GM23338 (cell line): ENCODE measurements around the gene CEACAM5. TPM values are rescaled to one million over a fixed set of nuclear protein-coding genes. Genes with fewer than 3 reads are reported as not detected.

Experiments used
- ATAC-seq: fragments of 200-7000 bp; cut with Tn5 transposase; 3 replicates; pipeline ENCODE4 v1.9.1; 2020
- DNase-seq: peaks from one replicate; pipeline ENCODE4 v3.0.0-alpha.2; 2015; ENCODE audit warnings: low spot score
- H2AFZ ChIP-seq: fragments of 200-600 bp; sonication (generic); 2 replicates; pipeline ENCODE4 v1.8.0; 2016; ENCODE audit warnings: antibody characterized with exemption, mild to moderate bottlenecking, moderate library complexity
- H3F3A ChIP-seq: fragments of 200-600 bp; sonication (generic); replicated peaks from 2 replicates; pipeline ENCODE4 v1.8.0; 2017; ENCODE audit warnings: antibody characterized with exemption, mixed run types, low read depth
- H3K27ac ChIP-seq: fragments of 200-600 bp; sonication (generic); 2 replicates; pipeline ENCODE4 v1.6.1; 2016; ENCODE audit warnings: low read depth
- H3K27me3 ChIP-seq: fragments of 200-600 bp; sonication (generic); 2 replicates; pipeline ENCODE4 v1.8.0; 2016; ENCODE audit warnings: mild to moderate bottlenecking, mixed run types, moderate library complexity; ENCODE audit not compliant: insufficient read depth
- H3K36me3 ChIP-seq: fragments of 200-600 bp; sonication (generic); 2 replicates; pipeline ENCODE4 v1.8.0; 2016; ENCODE audit warnings: mild to moderate bottlenecking; ENCODE audit not compliant: insufficient read depth
- H3K4me1 ChIP-seq: fragments of 200-600 bp; sonication (generic); 2 replicates; pipeline ENCODE4 v1.8.0; 2016; ENCODE audit warnings: mild to moderate bottlenecking, moderate library complexity; ENCODE audit not compliant: insufficient read depth
- H3K4me2 ChIP-seq: fragments of 200-600 bp; sonication (generic); 2 replicates; pipeline ENCODE4 v1.7.1; 2017; ENCODE audit warnings: mixed run types
- H3K4me3 ChIP-seq: fragments of 200-600 bp; sonication (generic); 2 replicates; pipeline ENCODE4 v1.6.1; 2016; ENCODE audit warnings: mixed run types
- H3K79me2 ChIP-seq: fragments of 200-600 bp; sonication (generic); replicated peaks from 2 replicates; pipeline ENCODE4 v1.8.0; 2017; ENCODE audit warnings: mild to moderate bottlenecking; ENCODE audit not compliant: insufficient read depth
- H3K9me2 ChIP-seq: fragments of 200-600 bp; sonication (generic); 2 replicates; pipeline ENCODE4 v1.8.0; 2017; ENCODE audit not compliant: insufficient read depth
- H4K20me1 ChIP-seq: fragments of 200-600 bp; sonication (generic); replicated peaks from 2 replicates; pipeline ENCODE4 v1.8.0; 2017; ENCODE audit warnings: mild to moderate bottlenecking; ENCODE audit not compliant: insufficient read depth
- H3K27ac Mint-ChIP-seq: 2 replicates; pipeline ENCODE4 v1.8.0; 2020; ENCODE audit warnings: inconsistent platforms, mild to moderate bottlenecking, moderate library complexity, mixed read lengths
- H3K27me3 Mint-ChIP-seq: 3 replicates; pipeline ENCODE4 v1.8.0; 2022; ENCODE audit warnings: low read depth, mild to moderate bottlenecking, moderate library complexity, mixed read lengths, inconsistent platforms; ENCODE audit not compliant: insufficient read depth, poor library complexity
- H3K36me3 Mint-ChIP-seq: 3 replicates; pipeline ENCODE4 v1.8.0; 2021; ENCODE audit warnings: low read depth, mild to moderate bottlenecking, inconsistent platforms, moderate library complexity, mixed read lengths
- H3K4me1 Mint-ChIP-seq: 3 replicates; pipeline ENCODE4 v1.8.0; 2020; ENCODE audit warnings: mild to moderate bottlenecking, inconsistent platforms, mixed read lengths
- H3K4me3 Mint-ChIP-seq: 3 replicates; pipeline ENCODE4 v1.8.0; 2021; ENCODE audit warnings: moderate library complexity, mild to moderate bottlenecking, inconsistent platforms, mixed read lengths
- H3K9me3 Mint-ChIP-seq: 3 replicates; pipeline ENCODE4 v1.8.0; 2020; ENCODE audit warnings: moderate library complexity, mild to moderate bottlenecking, inconsistent platforms, mixed read lengths
- CREB1 ChIP-seq: fragments of 250-450 bp; sonication (Bioruptor Pico); IDR thresholded peaks from 2 replicates; pipeline ENCODE4 v1.5.0; 2020; ENCODE audit warnings: low read depth, mild to moderate bottlenecking, moderate library complexity
- CTCF ChIP-seq, 2 experiments: fragments of 200-600 bp in 1 of 2; sonication (generic) in 1 of 2; conservative IDR thresholded peaks; 2 replicates each; pipeline versions ENCODE4 v1.5.1 to v1.6.1; 2016 to 2017; ENCODE audit warnings: antibody characterized with exemption in 2 of 2, low read depth in 2 of 2, mild to moderate bottlenecking in 2 of 2, moderate library complexity in 1 of 2
- ETS1 ChIP-seq: IDR thresholded peaks from 2 replicates; pipeline ENCODE4 v1.6.1; 2016; ENCODE audit warnings: antibody characterized with exemption
- EZH2 ChIP-seq: fragments of 200-600 bp; sonication (generic); IDR thresholded peaks from one replicate; pipeline ENCODE4 v1.8.0; 2017; ENCODE audit warnings: antibody characterized with exemption, mild to moderate bottlenecking, low read depth; ENCODE audit not compliant: unreplicated experiment
- EZH2phosphoT487 ChIP-seq: fragments of 200-600 bp; sonication (generic); IDR thresholded peaks from one replicate; pipeline ENCODE4 v1.8.1; 2018; ENCODE audit warnings: antibody characterized with exemption; ENCODE audit not compliant: unreplicated experiment
- JUNB ChIP-seq: IDR thresholded peaks from one replicate; pipeline ENCODE4 v1.6.1; 2016; ENCODE audit warnings: antibody characterized with exemption; ENCODE audit not compliant: unreplicated experiment
- NANOG ChIP-seq: IDR thresholded peaks from 2 replicates; pipeline ENCODE4 v1.6.1; 2016; ENCODE audit warnings: antibody characterized with exemption, borderline replicate concordance
- POLR2AphosphoS5 ChIP-seq: IDR thresholded peaks from 2 replicates; pipeline ENCODE4 v1.6.1; 2016; ENCODE audit warnings: antibody characterized with exemption, low read depth
- REST ChIP-seq: IDR thresholded peaks from one replicate; pipeline ENCODE4 v1.6.1; 2018; ENCODE audit warnings: antibody characterized with exemption; ENCODE audit not compliant: unreplicated experiment
- STAT1 ChIP-seq: IDR thresholded peaks from one replicate; pipeline ENCODE4 v1.6.1; 2016; ENCODE audit warnings: antibody characterized with exemption; ENCODE audit not compliant: unreplicated experiment
- ZNF114 ChIP-seq: fragments of 250-450 bp; sonication (Bioruptor Pico); IDR thresholded peaks from 2 replicates; pipeline ENCODE4 v1.5.0; 2020; ENCODE audit warnings: mild to moderate bottlenecking, moderate library complexity
- ZNF331 ChIP-seq: fragments of 250-450 bp; sonication (Bioruptor Pico); IDR thresholded peaks from 2 replicates; pipeline ENCODE4 v1.5.0; 2020; ENCODE audit warnings: low read depth, mild to moderate bottlenecking, moderate library complexity
- ZNF462 ChIP-seq: fragments of 250-450 bp; sonication (Bioruptor Pico); IDR thresholded peaks from 2 replicates; pipeline ENCODE4 v1.5.0; 2020; ENCODE audit warnings: mild to moderate bottlenecking, moderate library complexity
- polyA plus RNA-seq: library from polyadenylated mRNA; unstranded; fragments of >200 nt; fragmentation: Nextera tagmentation; extraction: Ambion mirVana; gene quantifications from 2 replicates; pipeline ENCODE4 v1.2.1, GENCODE V29; 2016
- total RNA-seq: library from RNA; depleted of rRNA; stranded (reverse); fragments of >200 nt; shearing (Covaris generic); gene quantifications from 2 replicates; pipeline ENCODE4 v1.2.3, GENCODE V29; 2014

The CEACAM5 gene
- total and polyA plus RNA-seq, 2 experiments from 2014 or later = not detected

GRCh38 chr19:41688098-41688497 lies 20.3 kb upstream of the CEACAM5 start, which contains the start of gene CEACAM7:
TSS of gene CEACAM7 (minus strand) at chr19:41688270. CDS start at chr19:41688165, 105 bp downstream.
- Mint-ChIP-seq H3K9me3 (no peaks in the 10 kb centered on the region), H3K27me3 (peaks cover 6% of the 10 kb centered on the region), H3K4me3 (no peak within 1 kb of the TSS)

More at GRCh38 chr19:41688098-41688497, 20.3 kb upstream of the CEACAM5 start, which contains the start of gene CEACAM7:
- H3K36me3 Mint-ChIP-seq = no peaks in the 10 kb centered on the region
- TF ChIP-seq STAT1 (no peak), REST (no peak), ZNF114 (CRISPR knock-in tag) (no peak), NANOG (no peak), EZH2phosphoT487 (no peak), ZNF331 (CRISPR knock-in tag) (no peak), POLR2AphosphoS5 (no peak), ETS1 (no peak), CTCF (conservative IDR thresholded peaks at IDR 0.05; ENCODE audit: low read depth in 2 of 2) (no peak), ZNF462 (CRISPR knock-in tag) (no peak), EZH2 (no peak), CREB1 (CRISPR knock-in tag) (no peak), JUNB (no peak)
- Histone ChIP-seq H3K4me1 (peaks cover 4% of the 10 kb centered on the region; the same call in 1 of the 2 replicates), H3K9me2 (no peaks in the 10 kb centered on the region), H4K20me1 (no peaks in the 10 kb centered on the region), H3K4me3 (no peak within 1 kb of the TSS), H3K36me3 (no peaks in the 10 kb centered on the region), H2AFZ (no peak within 1 kb of the TSS), H3F3A (no peaks in the 10 kb centered on the region), H3K79me2 (no peaks in the 10 kb centered on the region), H3K27me3 (peaks cover 10% of the 10 kb centered on the region), H3K4me2 (no peak within 1 kb of the TSS), H3K27ac (no peak within 1 kb of the TSS)
- peak; percentile 16 for DNase-seq
- H3K4me1 Mint-ChIP-seq = peaks cover 8% of the 10 kb centered on the region; the same call in 2 of the 3 replicates
- no peak within 1 kb of the TSS; the same call in 1 of the 2 replicates for H3K27ac Mint-ChIP-seq
- ATAC-seq = no peak; the same call in 2 of the 3 replicates
